HCT116 (cell line): ENCODE results near the gene FA2H. TPM values are rescaled to one million over a fixed set of nuclear protein-coding genes. Genes with fewer than 3 reads are reported as not detected.
"Not testable (repeated sequence)": the region's sequence is repeated elsewhere in the genome, so short reads cannot be mapped to it uniquely, and the experiment has no call there.

Experiments used
- ATAC-seq: fragments of 200-7000 bp; cut with Tn5 transposase; 2 replicates; pipeline ENCODE4 v1.9.1; 2020; ENCODE audit warnings: mild to moderate bottlenecking, moderate library complexity
- BruUV-seq: library from RNA; stranded (reverse); fragments of 400-500 nt; replicated peaks from 2 replicates; lab custom pipeline; 2021; lab: Mats Ljungman, UMichigan
- CTCF ChIA-PET: fragments of 300-600 bp; sonication (Branson Sonifier 250); formaldehyde crosslinking; loops from one replicate; lab custom pipeline; 2021; ENCODE audit warnings: antibody characterized with exemption; lab: Charles Lee
- POLR2A ChIA-PET: fragments of 300-600, 350-600 bp; sonication (Branson Sonifier 250); formaldehyde crosslinking; loops from one replicate; lab custom pipeline; 2021; ENCODE audit warnings: antibody characterized with exemption; lab: Charles Lee
- RAD21 ChIA-PET, 2 experiments: fragments of 300-600 bp; sonication (Branson Sonifier 250); formaldehyde crosslinking; loops; one replicate each; lab custom pipeline; 2023; ENCODE audit warnings: low total read pairs in 2 of 2; ENCODE audit not compliant: uncharacterized antibody in 2 of 2, unreplicated experiment in 2 of 2, low non-redundant PET in 1 of 2; lab: Charles Lee
- DNase-seq: peaks from one replicate; pipeline ENCODE4 v3.0.0-alpha.2; 2010; ENCODE audit warnings: low read depth, low spot score
- H2AFZ ChIP-seq: fragments of 200-600 bp; shearing (Covaris generic), sonication (generic); 2 replicates; pipeline ENCODE4 v1.6.1; 2017; ENCODE audit warnings: low read depth, mixed run types, mixed read lengths, antibody characterized with exemption, low read length; ENCODE audit not compliant: poor library complexity, severe bottlenecking
- H3K27ac ChIP-seq: 2 replicates; pipeline ENCODE4 v1.5.1; 2012; ENCODE audit warnings: low read depth, low read length
- H3K27me3 ChIP-seq: fragments of 200-600 bp; sonication (generic); 2 replicates; pipeline ENCODE4 v1.6.1; 2016; ENCODE audit warnings: mixed run types, low read length, mixed read lengths; ENCODE audit not compliant: insufficient read depth
- H3K36me3 ChIP-seq, 2 experiments: fragments of 200-500 bp in 1 of 2; fragments of 200-600 bp in 1 of 2; sonication (Bioruptor generic) in 1 of 2; sonication (generic) in 1 of 2; 2 replicates each; pipeline versions ENCODE4 v1.5.1 to v1.6.1; 2014 to 2016; ENCODE audit warnings: low read length in 2 of 2, inconsistent platforms in 1 of 2, mixed read lengths in 1 of 2, mixed run types in 1 of 2; ENCODE audit not compliant: insufficient read depth in 2 of 2, control insufficient read depth in 1 of 2
- H3K4me1 ChIP-seq, 2 experiments: fragments of 200-600 bp in 1 of 2; sonication (generic) in 1 of 2; 2 replicates each; pipeline versions ENCODE4 v1.5.1 to v1.6.1; 2012 to 2017; ENCODE audit warnings: low read length in 2 of 2, inconsistent platforms in 1 of 2, mild to moderate bottlenecking in 1 of 2, mixed read lengths in 1 of 2, mixed run types in 1 of 2, moderate library complexity in 1 of 2; ENCODE audit not compliant: insufficient read depth in 2 of 2, control insufficient read depth in 1 of 2
- H3K4me2 ChIP-seq: fragments of 200-600 bp; sonication (generic); 2 replicates; pipeline ENCODE4 v1.6.1; 2017; ENCODE audit warnings: mixed run types, low read length, mixed read lengths
- H3K4me3 ChIP-seq, 2 experiments: fragments of 200-600 bp in 1 of 2; sonication (generic) in 1 of 2; replicated peaks in 1 of 2; 2 replicates each; pipeline ENCODE4 v1.5.1; 2011 to 2016; ENCODE audit warnings: low read length in 2 of 2, control low read depth in 1 of 2, low read depth in 1 of 2, mild to moderate bottlenecking in 1 of 2, mixed read lengths in 1 of 2, mixed run types in 1 of 2
- H3K79me2 ChIP-seq: fragments of 200-600 bp; sonication (generic); 2 replicates; pipeline ENCODE4 v1.6.1; 2017; ENCODE audit warnings: mild to moderate bottlenecking, mixed run types, low read length, moderate library complexity, mixed read lengths; ENCODE audit not compliant: insufficient read depth
- H3K9ac ChIP-seq: fragments of 200-600 bp; sonication (generic); 2 replicates; pipeline ENCODE4 v1.6.1; 2016; ENCODE audit warnings: low read length, mixed read lengths
- H3K9me2 ChIP-seq: fragments of 200-600 bp; sonication (generic), shearing (Covaris generic); 2 replicates; pipeline ENCODE4 v1.6.1; 2017; ENCODE audit warnings: mixed run types, mild to moderate bottlenecking, moderate library complexity; ENCODE audit not compliant: insufficient read depth
- H3K9me3 ChIP-seq, 2 experiments: fragments of 200-500 bp in 1 of 2; fragments of 200-600 bp in 1 of 2; sonication (Bioruptor generic) in 1 of 2; sonication (generic) in 1 of 2; 2 replicates each; pipeline ENCODE4 v1.6.1; 2014 to 2017; ENCODE audit warnings: low read length in 2 of 2, mixed read lengths in 2 of 2, inconsistent platforms in 1 of 2, low read depth in 1 of 2, mild to moderate bottlenecking in 1 of 2, mixed run types in 1 of 2, moderate library complexity in 1 of 2; ENCODE audit not compliant: control insufficient read depth in 1 of 2, insufficient read depth in 1 of 2
- H4K20me1 ChIP-seq: fragments of 200-600 bp; sonication (generic), shearing (Covaris generic); 2 replicates; pipeline ENCODE4 v1.6.1; 2017; ENCODE audit warnings: mixed run types, mild to moderate bottlenecking, moderate library complexity; ENCODE audit not compliant: insufficient read depth
- CEBPB ChIP-seq: IDR thresholded peaks from 2 replicates; pipeline ENCODE4 v1.6.1; 2012; ENCODE audit warnings: low read depth
- EGR1 ChIP-seq: IDR thresholded peaks from 2 replicates; pipeline ENCODE4 v1.6.1; 2012; ENCODE audit warnings: low read depth
- ELF1 ChIP-seq: IDR thresholded peaks from 2 replicates; pipeline ENCODE4 v1.6.1; 2012; ENCODE audit warnings: low read depth, borderline replicate concordance
- EZH2phosphoT487 ChIP-seq: fragments of 200-600 bp; IDR thresholded peaks from 2 replicates; pipeline ENCODE4 v1.6.1; 2018; ENCODE audit warnings: antibody characterized with exemption, borderline replicate concordance
- POLR2A ChIP-seq: IDR thresholded peaks from 2 replicates; pipeline ENCODE4 v1.7.0; 2011; ENCODE audit warnings: borderline replicate concordance; ENCODE audit not compliant: insufficient read depth, insufficient read length; ENCODE audit errors: extremely low read depth
- POLR2AphosphoS5 ChIP-seq: IDR thresholded peaks from 2 replicates; pipeline ENCODE4 v1.6.1; 2011; ENCODE audit warnings: mild to moderate bottlenecking, low read depth, low read length, moderate library complexity
- SRF ChIP-seq: IDR thresholded peaks from 2 replicates; pipeline ENCODE4 v1.6.1; 2012; ENCODE audit warnings: low read depth
- TCF7L2 ChIP-seq: IDR thresholded peaks from 2 replicates; pipeline ENCODE4 v1.7.0; 2011; ENCODE audit warnings: borderline replicate concordance, inconsistent platforms; ENCODE audit not compliant: insufficient read depth, insufficient read length; ENCODE audit errors: extremely low read depth
- YY1 ChIP-seq: IDR thresholded peaks from 2 replicates; pipeline ENCODE4 v1.6.1; 2011; ENCODE audit warnings: low read length, low read depth, moderate library complexity, mild to moderate bottlenecking; ENCODE audit not compliant: insufficient replicate concordance; ENCODE audit errors: extremely low read depth
- ZFX ChIP-seq: fragments of 450-650 bp; IDR thresholded peaks from 2 replicates; pipeline ENCODE4 v1.6.1; 2017
- intact Hi-C: fragments of 100-400 bp; cut with micrococcal nuclease; formaldehyde crosslinking; loops from 2 replicates; pipeline ENCODE4 v1.10.0; 2022
- total RNA-seq: library from RNA; stranded (reverse); gene quantifications from one replicate; pipeline ENCODE4 v1.2.1, GENCODE V29; 2021; ENCODE audit not compliant: unreplicated experiment
- TF ChIP-seq, protein P1 (sequence below): IDR thresholded peaks from 2 replicates; pipeline ENCODE4 v1.6.1; 2011; ENCODE audit warnings: mild to moderate bottlenecking, low read length, moderate library complexity; ENCODE audit not compliant: insufficient replicate concordance; ENCODE audit errors: extremely low read depth

Gene FA2H
- total RNA-seq, 1 experiment from 2014 or later = 11.1 TPM

DNA sequence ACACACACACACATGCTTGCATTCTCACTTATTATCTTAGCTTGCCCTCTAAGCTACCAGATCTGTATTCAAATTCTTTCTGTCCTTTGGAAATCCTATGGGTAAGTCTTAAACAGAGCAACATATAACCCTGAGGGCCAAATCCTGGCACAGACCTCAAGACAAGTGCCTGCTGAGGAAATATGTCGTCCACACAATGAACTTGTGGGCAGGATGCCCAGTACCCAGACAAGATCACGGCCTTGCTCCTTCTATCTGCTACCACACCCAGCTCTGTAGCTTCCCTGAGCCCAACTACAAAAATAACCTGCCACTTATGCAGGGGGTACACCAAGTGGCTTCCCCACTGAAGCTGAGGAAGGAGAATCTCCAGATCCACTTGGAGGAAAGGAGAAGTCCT, 37.3 kb upstream of the FA2H start (continued):
- TF ChIP-seq, protein P1, sequence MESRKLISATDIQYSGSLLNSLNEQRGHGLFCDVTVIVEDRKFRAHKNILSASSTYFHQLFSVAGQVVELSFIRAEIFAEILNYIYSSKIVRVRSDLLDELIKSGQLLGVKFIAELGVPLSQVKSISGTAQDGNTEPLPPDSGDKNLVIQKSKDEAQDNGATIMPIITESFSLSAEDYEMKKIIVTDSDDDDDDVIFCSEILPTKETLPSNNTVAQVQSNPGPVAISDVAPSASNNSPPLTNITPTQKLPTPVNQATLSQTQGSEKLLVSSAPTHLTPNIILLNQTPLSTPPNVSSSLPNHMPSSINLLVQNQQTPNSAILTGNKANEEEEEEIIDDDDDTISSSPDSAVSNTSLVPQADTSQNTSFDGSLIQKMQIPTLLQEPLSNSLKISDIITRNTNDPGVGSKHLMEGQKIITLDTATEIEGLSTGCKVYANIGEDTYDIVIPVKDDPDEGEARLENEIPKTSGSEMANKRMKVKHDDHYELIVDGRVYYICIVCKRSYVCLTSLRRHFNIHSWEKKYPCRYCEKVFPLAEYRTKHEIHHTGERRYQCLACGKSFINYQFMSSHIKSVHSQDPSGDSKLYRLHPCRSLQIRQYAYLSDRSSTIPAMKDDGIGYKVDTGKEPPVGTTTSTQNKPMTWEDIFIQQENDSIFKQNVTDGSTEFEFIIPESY = no peak
- TF ChIP-seq EGR1 (no peak), ELF1 (no peak), CEBPB (no peak)

- CTCF ChIA-PET, ATAC-seq, H3K27me3 ChIP-seq, H3K9ac ChIP-seq, H3K4me3 ChIP-seq, H4K20me1 ChIP-seq, BruUV-seq, H3K4me1 ChIP-seq, H3K27ac ChIP-seq, H3K4me2 ChIP-seq, H3K36me3 ChIP-seq, POLR2A ChIA-PET, H2AFZ ChIP-seq, H3K9me2 ChIP-seq, H3K79me2 ChIP-seq, DNase-seq, RAD21 ChIA-PET: not testable (repeated sequence)
- intact Hi-C loops = loop anchor here (10.0 kb wide), 1 partner anchor 304 kb away; the partner anchor contains the start of gene LDHD
- H3K9me3 ChIP-seq = peaks cover 0 to 12% of the 10 kb centered on the region in 2 experiments; a peak in 1 of 4 replicates
These were observed 36.6 kb upstream of the FA2H start for GRCh38 chr16:74811216-74811615.

DNA sequence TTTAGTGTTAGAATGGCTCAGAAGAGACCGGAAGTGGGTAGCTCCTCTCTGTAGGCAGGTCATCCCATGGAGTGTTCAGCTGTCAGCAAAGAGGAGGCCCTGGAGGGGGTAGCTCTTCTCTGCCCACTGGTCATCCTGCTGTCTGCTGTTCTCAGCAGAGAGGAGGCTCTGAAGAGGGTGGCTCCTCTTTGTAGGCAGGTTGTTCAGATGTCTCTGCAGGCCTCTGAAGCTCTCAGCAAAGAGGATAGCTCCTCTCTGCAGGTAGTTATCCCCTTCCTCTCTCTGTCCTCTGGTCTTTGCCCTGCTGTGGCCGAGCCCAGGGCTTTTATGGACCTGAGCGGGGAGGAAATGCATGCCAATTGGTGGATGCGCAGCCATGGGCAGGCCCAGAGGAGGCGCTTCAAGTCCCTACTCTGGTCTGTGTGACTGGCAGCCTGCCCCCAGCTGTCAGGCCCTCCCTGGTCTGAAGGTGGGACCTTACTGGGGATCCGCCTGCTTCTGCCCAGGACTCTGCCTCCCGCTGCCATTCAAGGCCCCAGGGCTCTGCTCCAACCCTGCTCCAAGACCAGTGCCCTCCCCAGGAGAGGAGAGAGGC, 32.5 kb upstream of the FA2H start:
- BruUV-seq = no TSS peak
- RAD21 ChIA-PET = no interaction called here

More for the DNA sequence above, 32.5 kb upstream of the FA2H start:
- POLR2A ChIA-PET = no interaction called here
- CTCF ChIA-PET = no interaction called here
- ATAC-seq = no peak
- Histone ChIP-seq H3K79me2 (no peaks in the 10 kb centered on the region), H3K9me3 (peaks cover 3 to 12% of the 10 kb centered on the region in 2 experiments; a peak in 1 of 4 replicates), H3K27ac (no peak overlapping the region), H3K4me1 (no peaks in the 10 kb centered on the region), H3K4me2 (no peak overlapping the region), H3K4me3 (no peak overlapping the region), H2AFZ (no peak overlapping the region), H3K36me3 (no peaks in the 10 kb centered on the region), H3K9ac (no peak overlapping the region), H3K27me3 (no peaks in the 10 kb centered on the region), H4K20me1 (no peaks in the 10 kb centered on the region), H3K9me2 (no peaks in the 10 kb centered on the region)
- intact Hi-C loops = no loop called here
- DNase-seq = no peak
- TF ChIP-seq POLR2A (no peak), TCF7L2 (no peak), POLR2AphosphoS5 (no peak), ZFX (no peak), EZH2phosphoT487 (no peak), YY1 (no peak), CEBPB (no peak), SRF (no peak), EGR1 (no peak)
